Natural killer cell (primary cell): ENCODE measurements around the gene NDUFB11. TPM values are rescaled to one million over a fixed set of nuclear protein-coding genes. Genes with fewer than 3 reads are reported as not detected.
"Not testable (repeated sequence)": the region's sequence is repeated elsewhere in the genome, so short reads cannot be mapped to it uniquely, and the experiment has no call there.

Source experiments
- ATAC-seq, 3 donors: fragments of 150-1000 bp in 2 of 3; fragments of 200-7000 bp in 1 of 3; cut with Tn5 transposase; 1 replicate in 1 of 3; 2 replicates in 2 of 3; pipeline ENCODE4 v1.10.0; 2021; ENCODE audit warnings: mild to moderate bottlenecking in 2 of 3, moderate library complexity in 2 of 3
- DNase-seq, 2 donors: peaks; one replicate each; pipeline versions ENCODE4 v3.0.0 to v3.0.0-alpha.2; 2013 to 2021; ENCODE audit warnings: mixed read lengths in 1 of 2
- H3K27ac ChIP-seq: one replicate; pipeline ENCODE4 v1.5.1; 2013; ENCODE audit warnings: mild to moderate bottlenecking, low read length
- H3K27me3 ChIP-seq: one replicate; pipeline ENCODE4 v1.6.1; 2013; ENCODE audit warnings: low read length; ENCODE audit not compliant: control insufficient read depth, insufficient read depth
- H3K36me3 ChIP-seq: one replicate; pipeline ENCODE4 v1.6.1; 2013; ENCODE audit warnings: low read length; ENCODE audit not compliant: control insufficient read depth, insufficient read depth
- H3K4me1 ChIP-seq: one replicate; pipeline ENCODE4 v1.6.1; 2013; ENCODE audit warnings: low read length; ENCODE audit not compliant: control insufficient read depth, insufficient read depth
- H3K4me3 ChIP-seq: one replicate; pipeline ENCODE4 v1.5.1; 2013; ENCODE audit warnings: low read length
- H3K9me3 ChIP-seq: one replicate; pipeline ENCODE4 v1.6.1; 2013; ENCODE audit warnings: low read length; ENCODE audit not compliant: control insufficient read depth, insufficient read depth
- H3K27ac Mint-ChIP-seq, 2 donors: one replicate each; pipeline ENCODE4 v1.8.0; 2022; ENCODE audit warnings: mild to moderate bottlenecking in 2 of 2, mixed read lengths in 2 of 2, moderate library complexity in 1 of 2
- H3K27me3 Mint-ChIP-seq, 2 donors: one replicate each; pipeline ENCODE4 v1.8.0; 2022; ENCODE audit warnings: low read depth in 2 of 2, mixed read lengths in 2 of 2
- H3K36me3 Mint-ChIP-seq: one replicate; pipeline ENCODE4 v1.8.0; 2022; ENCODE audit warnings: mixed read lengths
- H3K4me1 Mint-ChIP-seq, 2 donors: one replicate each; pipeline ENCODE4 v1.8.0; 2022; ENCODE audit warnings: mixed read lengths in 2 of 2
- H3K4me3 Mint-ChIP-seq: one replicate; pipeline ENCODE4 v1.8.0; 2022; ENCODE audit warnings: mild to moderate bottlenecking, moderate library complexity, mixed read lengths
- H3K9me3 Mint-ChIP-seq, 2 donors: one replicate each; pipeline ENCODE4 v1.8.0; 2022; ENCODE audit warnings: mixed read lengths in 2 of 2
- WGBS: methylation state at CpG from one replicate; pipeline ENCODE4 v1.1.7; 2013; ENCODE audit warnings: missing lambda C conversion rate; ENCODE audit not compliant: insufficient coverage; 5-methylcytosine and 5-hydroxymethylcytosine counted together
- intact Hi-C: fragments of 100-400 bp; cut with micrococcal nuclease; formaldehyde crosslinking; loops from one replicate; pipeline ENCODE4 v1.14.2; 2022
- total RNA-seq, 4 donors: library from RNA; stranded (reverse); fragments of 120-200 nt in 1 of 4; gene quantifications; one replicate each; pipeline versions ENCODE4 v1.2.3 to v1.2.4, GENCODE V29; 2013 to 2022
- TF ChIP-seq, protein P1 (sequence below): fragments of 200-600 bp; IDR thresholded peaks from one replicate; pipeline ENCODE4 v1.8.0; 2022; ENCODE audit warnings: antibody characterized with exemption

NDUFB11 gene
- total RNA-seq, 3 donors from 2014 or later (not counting 1 experiment from before 2014, with no cell fraction given): 38.2 to 43.3 (median 42.3) TPM

DNA sequence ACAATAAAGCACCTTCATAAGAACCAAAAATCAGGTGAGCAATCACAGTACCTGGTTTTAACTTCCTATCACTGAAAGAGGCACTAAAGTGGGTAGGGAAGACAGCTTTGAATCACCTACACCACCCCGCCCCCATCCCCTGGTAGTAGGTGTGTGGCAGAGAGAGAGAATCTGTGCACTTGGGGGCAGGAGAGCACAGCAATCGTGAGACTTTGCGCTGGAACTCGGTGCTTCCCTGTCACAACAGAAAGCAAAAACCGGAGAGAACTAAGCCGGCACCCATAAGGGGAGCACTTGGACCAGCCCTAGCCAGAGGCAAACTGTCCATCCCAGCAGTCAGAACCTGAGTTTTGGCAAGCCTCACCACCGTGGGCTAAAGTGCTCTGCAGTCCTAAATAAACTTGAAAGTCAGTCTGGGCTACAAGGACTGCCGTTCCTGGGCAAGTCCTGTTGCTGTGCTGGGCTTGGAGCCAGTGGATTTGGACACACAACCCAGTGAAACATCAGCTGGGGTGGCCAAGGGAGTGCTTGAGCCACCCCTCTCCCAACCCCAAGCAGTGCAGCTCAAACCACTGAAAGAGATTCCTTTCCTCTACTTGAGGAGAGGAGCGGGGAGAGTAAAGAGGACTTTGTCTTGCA, 32.1 kb downstream of the NDUFB11 start:
- 77% methylated on average over 7 of the region's 9 CpGs for WGBS
- Histone ChIP-seq H3K36me3 (no peaks in the 10 kb centered on the region), H3K4me1 (no peaks in the 10 kb centered on the region), H3K27me3 (no peaks in the 10 kb centered on the region), H3K9me3 (no peaks in the 10 kb centered on the region), H3K4me3 (no peak overlapping the region), H3K27ac (no peak overlapping the region)
- H3K9me3 Mint-ChIP-seq: no peaks in the 10 kb centered on the region
- H3K36me3 Mint-ChIP-seq: no peaks in the 10 kb centered on the region
- peaks cover 0 to 7% of the 10 kb centered on the region in 2 donors for H3K27me3 Mint-ChIP-seq
- no peak overlapping the region for H3K27ac Mint-ChIP-seq
- TF ChIP-seq, protein P1, sequence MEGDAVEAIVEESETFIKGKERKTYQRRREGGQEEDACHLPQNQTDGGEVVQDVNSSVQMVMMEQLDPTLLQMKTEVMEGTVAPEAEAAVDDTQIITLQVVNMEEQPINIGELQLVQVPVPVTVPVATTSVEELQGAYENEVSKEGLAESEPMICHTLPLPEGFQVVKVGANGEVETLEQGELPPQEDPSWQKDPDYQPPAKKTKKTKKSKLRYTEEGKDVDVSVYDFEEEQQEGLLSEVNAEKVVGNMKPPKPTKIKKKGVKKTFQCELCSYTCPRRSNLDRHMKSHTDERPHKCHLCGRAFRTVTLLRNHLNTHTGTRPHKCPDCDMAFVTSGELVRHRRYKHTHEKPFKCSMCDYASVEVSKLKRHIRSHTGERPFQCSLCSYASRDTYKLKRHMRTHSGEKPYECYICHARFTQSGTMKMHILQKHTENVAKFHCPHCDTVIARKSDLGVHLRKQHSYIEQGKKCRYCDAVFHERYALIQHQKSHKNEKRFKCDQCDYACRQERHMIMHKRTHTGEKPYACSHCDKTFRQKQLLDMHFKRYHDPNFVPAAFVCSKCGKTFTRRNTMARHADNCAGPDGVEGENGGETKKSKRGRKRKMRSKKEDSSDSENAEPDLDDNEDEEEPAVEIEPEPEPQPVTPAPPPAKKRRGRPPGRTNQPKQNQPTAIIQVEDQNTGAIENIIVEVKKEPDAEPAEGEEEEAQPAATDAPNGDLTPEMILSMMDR: no peak
- no peak overlapping the region for H3K4me3 Mint-ChIP-seq
- H3K4me1 Mint-ChIP-seq: no peaks in the 10 kb centered on the region
- ATAC-seq (no peak), DNase-seq (no peak)
- intact Hi-C loops: no loop called here

DNA sequence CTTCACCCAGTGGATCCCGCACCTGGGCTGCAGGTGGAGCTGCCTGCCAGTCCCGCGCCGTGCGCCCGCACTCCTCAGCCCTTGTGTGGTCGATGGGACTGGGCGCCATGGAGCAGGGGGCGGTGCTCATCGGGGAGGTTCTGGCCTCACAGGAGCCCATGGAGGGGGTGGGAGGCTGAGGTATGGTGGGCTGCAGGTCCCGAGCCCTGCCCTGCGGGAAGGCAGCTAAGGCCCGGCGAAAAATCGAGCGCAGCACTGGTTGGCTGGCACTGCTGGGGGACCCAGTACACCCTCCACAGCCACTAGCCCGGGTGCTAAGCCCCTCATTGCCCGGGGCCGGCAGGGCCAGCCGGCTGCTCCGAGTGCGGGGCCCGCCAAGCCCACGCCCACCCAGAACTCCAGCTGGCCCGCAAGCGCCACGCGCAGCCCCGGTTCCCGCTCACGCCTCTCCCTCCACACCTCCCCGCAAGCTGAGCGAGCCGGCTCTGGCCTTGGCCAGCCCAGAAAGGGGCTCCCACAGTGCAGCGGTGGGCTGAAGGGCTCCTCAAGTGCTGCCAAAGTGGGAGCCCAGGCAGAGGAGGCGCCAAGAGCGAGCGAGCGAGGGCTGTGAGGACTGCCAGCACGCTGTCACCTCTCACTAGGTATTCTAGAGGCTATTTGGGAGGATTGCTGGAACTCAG, 33.4 kb downstream of the NDUFB11 start:
- H3K36me3 Mint-ChIP-seq, H3K4me1 ChIP-seq, ATAC-seq, intact Hi-C loops, H3K9me3 Mint-ChIP-seq, H3K27ac ChIP-seq, H3K4me1 Mint-ChIP-seq, H3K9me3 ChIP-seq, H3K27me3 ChIP-seq, H3K36me3 ChIP-seq, H3K4me3 Mint-ChIP-seq, H3K4me3 ChIP-seq, H3K27ac Mint-ChIP-seq, DNase-seq, H3K27me3 Mint-ChIP-seq: not testable (repeated sequence)
- 97% methylated on average over 16 of the region's 40 CpGs for WGBS

DNA sequence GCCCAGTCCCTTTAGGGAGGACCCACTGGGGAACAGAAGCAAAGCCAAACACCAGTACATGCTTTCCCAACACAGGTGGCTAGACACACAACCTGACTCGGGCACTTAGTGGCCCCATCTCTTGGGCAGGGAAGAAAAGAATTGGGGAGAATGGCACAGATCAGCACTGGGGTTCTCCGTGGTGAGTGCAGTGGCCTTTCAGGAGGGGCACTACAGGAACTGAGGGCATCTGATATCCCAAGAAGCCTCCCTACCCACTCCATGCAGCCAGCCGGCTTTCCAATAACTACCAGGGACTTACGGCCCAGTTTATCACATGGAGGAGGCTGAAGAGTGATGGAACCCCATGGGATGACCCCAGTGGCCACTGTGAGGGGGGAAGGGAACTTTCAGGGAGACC, 43.3 kb downstream of the NDUFB11 start:
- Mint-ChIP-seq H3K27ac (no peak overlapping the region), H3K4me1 (no peaks in the 10 kb centered on the region), H3K9me3 (no peaks in the 10 kb centered on the region), H3K4me3 (no peak overlapping the region), H3K27me3 (peaks cover 3 to 21% of the 10 kb centered on the region in 2 donors), H3K36me3 (no peaks in the 10 kb centered on the region)
- ATAC-seq (no peak), DNase-seq (no peak)
- 100% methylated on average over 2 of the region's 4 CpGs for WGBS
- Histone ChIP-seq H3K27ac (no peak overlapping the region), H3K9me3 (no peaks in the 10 kb centered on the region), H3K36me3 (no peaks in the 10 kb centered on the region), H3K4me1 (no peaks in the 10 kb centered on the region), H3K27me3 (no peaks in the 10 kb centered on the region), H3K4me3 (no peak overlapping the region)
- intact Hi-C loops: no loop called here
- TF ChIP-seq, protein P1: no peak

DNA sequence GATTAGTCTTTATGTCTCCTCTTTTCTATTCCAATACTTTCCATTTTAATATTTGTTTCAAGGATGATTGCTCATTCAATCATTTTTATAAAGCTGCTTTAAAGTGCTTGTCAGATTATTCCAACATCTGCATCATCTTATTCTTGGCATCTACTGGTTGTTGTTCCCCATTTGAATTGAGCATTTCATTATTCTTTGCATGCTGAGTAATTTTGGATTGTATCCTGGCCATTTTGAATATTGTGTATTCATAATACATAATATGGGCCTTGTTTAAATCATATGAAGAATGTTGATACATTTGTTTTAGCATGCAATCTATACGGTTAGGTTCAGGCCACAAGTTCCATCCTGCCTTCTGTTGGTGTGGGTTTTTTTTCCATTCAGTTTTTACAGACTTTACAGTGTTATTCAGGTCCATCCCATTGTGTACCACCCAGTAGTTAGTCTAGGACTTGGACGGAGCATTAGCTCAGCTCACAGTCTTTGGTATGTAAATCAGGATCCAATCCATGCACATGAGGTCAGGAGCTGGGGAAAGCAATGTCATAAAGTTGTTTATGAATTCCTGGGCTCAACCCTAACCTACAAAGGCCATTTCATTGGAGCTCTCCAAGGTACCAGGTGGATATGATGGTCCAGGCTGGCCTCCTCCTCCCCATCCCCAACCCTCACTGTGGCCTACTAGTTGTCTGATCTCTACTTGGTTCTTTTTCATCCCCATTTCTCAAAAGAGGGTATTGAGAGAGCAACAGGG, 46.0 kb downstream of the NDUFB11 start:
- Histone ChIP-seq H3K9me3 (no peaks in the 10 kb centered on the region), H3K4me3 (no peak overlapping the region), H3K27me3 (no peaks in the 10 kb centered on the region), H3K27ac (no peak overlapping the region), H3K36me3 (no peaks in the 10 kb centered on the region), H3K4me1 (no peaks in the 10 kb centered on the region)
- Mint-ChIP-seq H3K27ac (no peak overlapping the region), H3K4me3 (no peak overlapping the region), H3K9me3 (no peaks in the 10 kb centered on the region), H3K36me3 (no peaks in the 10 kb centered on the region), H3K27me3 (peaks cover 3 to 21% of the 10 kb centered on the region in 2 donors), H3K4me1 (no peaks in the 10 kb centered on the region)
- intact Hi-C loops: no loop called here
- TF ChIP-seq, protein P1: no peak
- 100% methylated on average over 1 of the region's 2 CpGs for WGBS
- no peak for ATAC-seq
- no peak for DNase-seq
